Glutamatergic neuron (in vitro differentiated cells): Measurements from ENCODE around the gene CROCC. TPM values are rescaled to one million over a fixed set of nuclear protein-coding genes. Genes with fewer than 3 reads are reported as not detected.
"Not testable (repeated sequence)": the region's sequence is repeated elsewhere in the genome, so short reads cannot be mapped to it uniquely, and the experiment has no call there.

Experiments used
- DNase-seq: peaks from one replicate; pipeline ENCODE4 v3.0.0; 2022
- H3K27ac Mint-ChIP-seq: one replicate; pipeline ENCODE4 v1.8.0; 2020; ENCODE audit warnings: mild to moderate bottlenecking, mixed read lengths, inconsistent platforms; ENCODE audit not compliant: unreplicated experiment
- H3K27me3 Mint-ChIP-seq: one replicate; pipeline ENCODE4 v1.8.0; 2020; ENCODE audit warnings: mild to moderate bottlenecking, moderate library complexity, mixed read lengths, inconsistent platforms; ENCODE audit not compliant: unreplicated experiment
- H3K36me3 Mint-ChIP-seq: one replicate; pipeline ENCODE4 v1.8.0; 2020; ENCODE audit warnings: mild to moderate bottlenecking, mixed read lengths, inconsistent platforms; ENCODE audit not compliant: unreplicated experiment
- H3K4me1 Mint-ChIP-seq: one replicate; pipeline ENCODE4 v1.8.0; 2020; ENCODE audit warnings: mild to moderate bottlenecking, low read depth, mixed read lengths, inconsistent platforms; ENCODE audit not compliant: unreplicated experiment
- H3K4me3 Mint-ChIP-seq: one replicate; pipeline ENCODE4 v1.8.0; 2020; ENCODE audit warnings: mild to moderate bottlenecking, mixed read lengths, inconsistent platforms; ENCODE audit not compliant: unreplicated experiment
- H3K9me3 Mint-ChIP-seq: one replicate; pipeline ENCODE4 v1.8.0; 2020; ENCODE audit warnings: mild to moderate bottlenecking, moderate library complexity, mixed read lengths, inconsistent platforms; ENCODE audit not compliant: unreplicated experiment
- CTCF ChIP-seq: fragments of 200-600 bp; sonication (generic); IDR thresholded peaks from one replicate; pipeline ENCODE4 v1.5.0; 2021; ENCODE audit not compliant: partially characterized antibody, unreplicated experiment
- total RNA-seq: library from RNA; stranded (reverse); fragmentation: NEBNext Ultra II Directional; extraction: Animal tissue kit (Norgen Biotek cat#: 25700); gene quantifications from one replicate; pipeline ENCODE4 v1.2.1, GENCODE V29; 2021; ENCODE audit not compliant: unreplicated experiment

The CROCC gene
- total RNA-seq, 1 donor from 2014 or later: 50.9 TPM

GRCh38 chr1:16938351-16939321 is 16.9 kb downstream of the CROCC start:
- peak; percentile 71 for DNase-seq
- Mint-ChIP-seq H3K27ac (no peak overlapping the region), H3K4me3 (no peak overlapping the region), H3K36me3 (no peaks in the 10 kb centered on the region), H3K9me3 (peaks cover 1% of the 10 kb centered on the region), H3K27me3 (peaks cover 5% of the 10 kb centered on the region), H3K4me1 (no peaks in the 10 kb centered on the region)
- TF ChIP-seq CTCF: no peak

GRCh38 chr1:16939386-16940180 is 17.9 kb downstream of the CROCC start:
- H3K27ac Mint-ChIP-seq, H3K36me3 Mint-ChIP-seq, H3K4me1 Mint-ChIP-seq, H3K9me3 Mint-ChIP-seq, H3K27me3 Mint-ChIP-seq, H3K4me3 Mint-ChIP-seq: not testable (repeated sequence)
- peak; percentile 57 for DNase-seq

GRCh38 chr1:16944038-16944437 is 22.3 kb downstream of the CROCC start:
- no peak for DNase-seq
- H3K4me3 Mint-ChIP-seq: no peak overlapping the region
- H3K27me3 Mint-ChIP-seq: peaks cover 6% of the 10 kb centered on the region
- no peak overlapping the region for H3K27ac Mint-ChIP-seq
- no peaks in the 10 kb centered on the region for H3K9me3 Mint-ChIP-seq
- H3K36me3 Mint-ChIP-seq: no peaks in the 10 kb centered on the region
- TF ChIP-seq CTCF: no peak
- H3K4me1 Mint-ChIP-seq: no peaks in the 10 kb centered on the region

- not testable (repeated sequence) for H3K4me1 Mint-ChIP-seq, H3K27me3 Mint-ChIP-seq, H3K36me3 Mint-ChIP-seq, DNase-seq, H3K9me3 Mint-ChIP-seq, H3K4me3 Mint-ChIP-seq, H3K27ac Mint-ChIP-seq
These were observed 23.8 kb downstream of the CROCC start for GRCh38 chr1:16945512-16945911.

GRCh38 chr1:16946185-16946584 is 24.5 kb downstream of the CROCC start:
- DNase-seq, H3K9me3 Mint-ChIP-seq, H3K36me3 Mint-ChIP-seq, H3K27me3 Mint-ChIP-seq, H3K27ac Mint-ChIP-seq, H3K4me3 Mint-ChIP-seq, H3K4me1 Mint-ChIP-seq: not testable (repeated sequence)

- no peaks in the 10 kb centered on the region for H3K36me3 Mint-ChIP-seq
- no peak overlapping the region for H3K4me3 Mint-ChIP-seq
- peaks cover 6% of the 10 kb centered on the region for H3K27me3 Mint-ChIP-seq
- TF ChIP-seq CTCF: no peak
- H3K4me1 Mint-ChIP-seq: no peaks in the 10 kb centered on the region
- H3K9me3 Mint-ChIP-seq: no peaks in the 10 kb centered on the region
- no peak overlapping the region for H3K27ac Mint-ChIP-seq
- DNase-seq: no peak
These were observed 24.9 kb downstream of the CROCC start for GRCh38 chr1:16946646-16947045.

- not testable (repeated sequence) for H3K36me3 Mint-ChIP-seq, H3K9me3 Mint-ChIP-seq, H3K27ac Mint-ChIP-seq, H3K4me3 Mint-ChIP-seq, H3K27me3 Mint-ChIP-seq, DNase-seq, H3K4me1 Mint-ChIP-seq
These were observed 26.7 kb downstream of the CROCC start for GRCh38 chr1:16948282-16948891.

GRCh38 chr1:16949026-16949425 is 27.3 kb downstream of the CROCC start:
- H3K36me3 Mint-ChIP-seq, H3K27me3 Mint-ChIP-seq, H3K4me1 Mint-ChIP-seq: not testable (repeated sequence)

GRCh38 chr1:16952376-16952775 is 30.6 kb downstream of the CROCC start:
- H3K27me3 Mint-ChIP-seq, H3K27ac Mint-ChIP-seq, H3K9me3 Mint-ChIP-seq, H3K4me1 Mint-ChIP-seq, H3K36me3 Mint-ChIP-seq, H3K4me3 Mint-ChIP-seq, DNase-seq: not testable (repeated sequence)

More at GRCh38 chr1:16949026-16949425, 27.3 kb downstream of the CROCC start:
- not testable (repeated sequence) for H3K27ac Mint-ChIP-seq, H3K4me3 Mint-ChIP-seq, H3K9me3 Mint-ChIP-seq, DNase-seq
